HG02642 (cell line): ENCODE results near the gene PLCD1.
A peak's percentile ranks its signal among the peaks of the same experiment; 100 is the strongest.
"Not testable (repeated sequence)": the region's sequence is repeated elsewhere in the genome, so short reads cannot be mapped to it uniquely, and the experiment has no call there.

Experiments used
- ATAC-seq: cut with Tn5 transposase; IDR thresholded peaks from one replicate; pipeline ENCODE4 v1.9.1; 2021; ENCODE audit warnings: mild to moderate bottlenecking; ENCODE audit not compliant: unreplicated experiment, poor library complexity

PLCD1 gene

DNA sequence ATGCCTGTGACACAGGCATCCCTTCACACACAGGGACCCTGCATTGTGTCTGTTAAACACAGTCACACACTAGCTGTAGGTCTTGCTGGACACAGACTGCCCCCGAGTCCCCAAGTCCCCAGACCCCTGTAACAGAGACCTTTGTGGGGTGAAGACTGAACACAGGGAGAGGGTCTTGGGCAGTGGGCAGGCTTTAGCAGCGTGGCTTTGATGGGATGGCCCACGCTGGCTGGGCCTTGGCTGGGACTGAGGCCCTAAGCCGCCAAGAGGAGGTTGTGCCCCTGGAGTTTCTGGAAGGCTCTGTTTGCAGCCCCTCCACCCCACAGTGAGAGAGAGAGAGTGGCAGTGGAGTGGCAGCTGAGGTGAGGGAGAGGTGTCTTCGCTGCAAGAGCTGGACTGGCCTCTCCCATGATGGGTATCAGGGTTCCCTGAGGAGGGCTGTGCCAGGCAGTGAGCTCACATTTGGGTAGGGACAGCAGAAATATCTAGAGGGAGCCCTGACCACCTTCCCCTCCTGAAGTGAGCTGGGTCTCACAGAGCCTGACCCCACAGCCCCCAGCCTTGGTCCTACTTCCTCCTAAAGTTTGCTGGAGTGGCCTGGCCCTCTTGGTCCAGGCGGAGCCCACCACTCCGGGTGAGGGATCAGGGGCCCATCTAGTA is 39.5 kb downstream of the PLCD1 start:
- ATAC-seq = no peak

DNA sequence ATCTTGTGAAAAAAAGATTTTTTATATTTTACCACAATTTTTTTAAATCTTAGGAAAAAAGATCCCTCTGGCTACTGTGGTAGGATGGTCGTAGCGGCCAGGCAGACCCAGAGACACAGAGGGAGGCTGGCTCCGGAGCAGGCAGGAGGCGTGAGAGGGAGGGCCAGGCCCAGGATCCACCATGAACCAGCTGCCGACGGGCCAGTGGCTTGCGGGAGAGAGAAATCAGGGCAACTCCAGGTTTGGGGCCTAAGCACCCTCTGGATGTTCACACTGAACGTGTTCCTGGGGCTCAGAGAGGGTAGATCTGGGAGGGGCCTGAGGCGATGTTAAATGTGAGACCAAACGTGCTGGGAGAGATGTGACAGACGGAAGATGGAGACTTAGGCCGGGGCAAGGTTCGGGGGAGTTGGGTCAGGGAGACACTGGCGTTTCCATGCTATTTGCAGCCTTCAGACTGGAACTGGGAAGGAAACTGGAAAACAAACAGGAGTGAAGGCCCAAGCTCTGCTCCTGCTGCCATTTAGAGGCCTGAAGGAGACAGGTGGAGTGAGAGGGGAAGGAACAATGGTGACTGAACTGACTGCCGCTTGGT is 40.4 kb downstream of the PLCD1 start:
- ATAC-seq = no peak

DNA sequence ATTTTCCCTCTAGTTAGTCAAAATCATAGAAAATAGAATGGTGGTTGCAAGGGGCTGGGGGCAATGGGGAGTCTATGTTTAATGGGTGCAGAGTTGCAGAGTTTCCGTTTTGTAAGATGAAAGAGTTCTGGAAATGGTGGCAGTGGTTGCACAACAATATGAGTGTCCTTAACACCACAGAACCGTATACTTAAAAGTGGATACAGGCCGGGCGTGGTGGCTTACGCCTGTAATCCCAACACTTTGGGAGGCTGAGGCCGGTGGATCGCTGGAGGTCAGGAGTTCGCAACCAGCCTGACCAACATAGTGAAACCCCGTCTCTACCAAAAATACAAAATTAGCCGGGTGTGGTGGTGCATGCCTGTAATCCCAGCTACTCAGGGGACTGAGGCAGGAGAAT is 41.1 kb downstream of the PLCD1 start:
- ATAC-seq = not testable (repeated sequence)

DNA sequence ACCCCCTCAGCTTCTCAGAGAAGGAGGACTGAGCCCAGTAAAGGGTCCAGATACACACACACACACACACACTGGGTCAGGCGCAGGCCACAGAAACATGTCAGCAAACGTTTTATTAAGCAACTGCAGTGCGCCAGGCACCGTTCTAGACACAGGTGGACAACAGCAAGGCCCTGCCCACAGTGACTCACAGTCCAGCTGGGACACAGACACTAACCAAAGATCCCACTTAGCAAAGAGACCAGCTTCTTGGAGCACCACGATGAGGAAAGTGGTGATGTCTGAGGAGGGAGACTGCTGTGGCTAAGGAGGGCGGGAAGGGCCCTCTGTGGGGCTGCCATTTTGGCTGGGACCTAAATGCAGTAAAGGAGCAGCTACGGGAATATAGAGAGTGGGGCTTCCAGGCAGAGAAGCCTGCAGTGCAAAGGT is 41.7 kb downstream of the PLCD1 start:
- ATAC-seq = no peak

DNA sequence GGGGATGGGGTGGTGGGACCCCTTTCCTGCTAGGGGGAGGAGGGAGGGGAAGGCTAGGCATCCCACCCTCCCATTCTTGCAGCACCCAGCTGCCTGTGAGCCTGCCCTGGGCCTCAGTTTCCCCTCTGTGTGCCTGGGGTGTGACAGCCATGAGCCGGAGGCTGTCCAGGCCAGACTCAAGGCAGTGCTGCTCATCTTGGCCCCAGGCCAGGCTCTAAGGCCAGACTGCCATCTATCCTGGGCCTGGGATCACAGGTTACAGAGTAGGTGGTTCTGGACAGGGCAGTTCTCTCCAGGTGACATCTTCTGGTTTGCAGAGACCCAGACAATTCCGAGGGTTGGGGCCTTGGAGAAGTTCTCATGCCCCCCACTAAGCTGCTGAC is 42.1 kb downstream of the PLCD1 start:
- no peak for ATAC-seq

DNA sequence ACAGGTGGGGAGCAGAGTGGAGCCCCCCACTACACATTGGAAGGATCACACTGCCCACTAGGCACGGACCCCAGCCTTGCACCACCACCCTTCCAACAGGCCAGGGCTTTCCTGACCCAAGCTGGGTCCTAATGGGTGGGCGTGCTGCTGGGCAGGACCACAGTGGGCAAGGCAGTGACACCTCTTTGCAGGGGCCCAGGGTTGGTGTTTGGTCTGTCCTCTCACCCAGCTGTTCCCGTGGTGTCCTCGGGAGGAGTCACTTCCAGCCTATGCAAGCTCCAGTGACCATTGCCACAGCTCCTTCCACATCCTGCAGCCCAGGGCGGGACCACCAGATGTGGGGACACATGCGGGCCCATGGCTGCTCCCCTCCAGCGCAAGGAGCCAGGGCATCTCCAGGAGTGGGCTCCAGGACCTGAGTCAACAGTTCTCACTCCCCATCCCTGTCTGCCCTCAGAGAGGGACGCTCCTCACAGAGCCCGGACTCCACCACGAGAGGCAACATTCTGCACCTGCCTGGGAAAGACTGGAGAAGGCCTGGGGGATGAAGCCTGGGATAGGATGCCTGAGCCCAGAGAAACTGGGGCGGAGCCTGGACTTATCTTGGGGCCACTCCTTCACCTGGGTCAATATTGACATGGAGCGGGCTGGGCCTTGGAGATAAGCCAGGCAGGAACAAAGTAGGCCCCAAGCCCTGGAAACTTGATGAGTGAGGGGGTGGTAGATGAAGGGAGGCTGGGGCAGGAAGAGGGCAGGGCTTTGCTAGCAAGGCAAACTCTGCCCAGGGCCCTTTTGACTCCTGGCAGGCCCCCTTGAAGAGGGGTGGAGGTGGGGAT is 42.7 kb downstream of the PLCD1 start:
- ATAC-seq = no peak

DNA sequence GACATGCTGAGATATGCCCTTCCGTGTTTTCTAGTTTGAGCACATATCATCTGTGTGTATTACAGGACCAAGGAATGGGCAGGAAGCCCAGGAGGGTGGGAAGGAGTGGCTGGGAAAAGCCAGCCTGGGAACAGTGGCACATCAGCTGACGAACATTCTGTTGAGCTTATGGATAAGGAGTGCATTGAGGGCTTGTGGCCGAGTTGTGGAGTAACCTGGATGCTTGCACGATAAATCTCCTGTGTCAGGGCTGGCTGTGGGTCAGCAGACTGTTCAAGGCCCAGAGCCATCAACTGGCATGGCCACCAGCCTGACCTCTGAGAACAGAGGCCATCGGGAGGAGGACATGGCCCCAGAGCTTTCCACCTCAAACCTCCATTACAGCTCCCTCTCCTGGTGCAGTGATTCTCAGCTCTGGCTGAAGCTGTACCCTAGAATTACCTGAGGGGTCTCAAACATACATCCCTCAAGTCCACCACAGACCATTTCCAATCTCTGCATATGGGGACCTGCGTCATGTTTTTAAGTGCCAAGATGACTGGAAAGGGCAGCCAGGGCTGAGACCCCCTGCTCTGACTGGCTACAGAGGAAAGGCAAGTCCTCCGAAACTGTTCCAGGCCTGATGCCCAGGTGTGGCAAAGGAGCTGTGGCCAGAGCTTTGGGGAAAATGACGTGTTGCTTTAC is 43.7 kb downstream of the PLCD1 start:
- ATAC-seq = no peak

DNA sequence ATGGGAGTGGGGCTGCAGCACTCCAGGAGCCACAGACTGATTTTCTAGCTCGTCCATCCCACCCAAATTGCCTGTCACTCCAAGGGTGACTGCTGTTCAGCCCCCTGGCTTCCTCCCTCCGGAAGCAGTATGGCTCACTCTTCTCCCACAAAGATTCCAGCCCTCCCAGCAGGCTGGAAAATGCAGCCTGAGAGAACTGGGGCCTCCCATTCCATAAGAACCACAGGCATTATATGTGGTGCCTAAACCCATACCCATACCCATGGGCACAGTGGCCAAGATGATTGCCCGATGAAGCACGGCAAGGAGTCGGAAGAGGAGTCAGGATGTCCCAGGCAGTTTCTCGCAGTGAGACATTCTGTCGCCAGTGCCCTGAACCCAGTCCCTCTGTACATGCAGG is 44.8 kb downstream of the PLCD1 start:
- no peak for ATAC-seq

DNA sequence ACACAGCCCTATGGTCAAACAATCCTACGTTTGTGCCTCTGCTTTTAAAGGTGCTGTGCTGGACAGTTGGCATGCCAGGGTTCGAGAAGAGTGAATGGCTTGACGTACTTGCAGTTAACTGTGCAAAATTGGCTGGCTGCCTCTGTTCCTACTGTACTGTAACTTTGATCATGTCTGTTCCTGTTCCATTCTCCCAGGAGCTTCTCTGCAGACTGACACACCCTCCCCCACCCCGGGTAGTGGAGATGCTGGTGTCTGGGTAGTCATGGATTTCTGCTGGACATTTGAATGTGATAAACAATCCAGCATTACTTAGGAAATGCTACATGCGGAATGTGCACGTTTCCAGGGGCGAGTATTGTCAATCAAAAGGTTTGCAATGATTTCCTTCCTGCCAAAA is 45.4 kb downstream of the PLCD1 start:
- no peak for ATAC-seq

DNA sequence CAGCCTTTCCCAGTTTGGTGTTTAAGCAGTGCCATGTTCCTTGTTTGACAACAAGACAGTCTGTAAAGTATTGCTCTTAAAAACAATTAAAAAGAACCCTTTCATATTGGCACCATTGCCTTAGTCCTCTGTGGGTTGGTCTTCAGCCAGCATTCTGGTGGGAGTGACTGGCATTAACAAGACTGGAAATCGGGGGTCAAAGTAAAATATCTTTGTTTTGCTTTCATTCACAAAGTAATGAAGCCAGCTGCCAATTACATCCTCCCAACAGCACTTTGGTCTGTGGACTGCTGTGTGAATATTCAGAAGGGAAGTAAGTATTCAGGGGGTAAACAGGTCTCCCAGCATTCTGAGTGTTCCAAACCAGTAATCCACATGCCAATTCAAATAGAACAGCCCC is 47.1 kb downstream of the PLCD1 start:
- no peak for ATAC-seq

DNA sequence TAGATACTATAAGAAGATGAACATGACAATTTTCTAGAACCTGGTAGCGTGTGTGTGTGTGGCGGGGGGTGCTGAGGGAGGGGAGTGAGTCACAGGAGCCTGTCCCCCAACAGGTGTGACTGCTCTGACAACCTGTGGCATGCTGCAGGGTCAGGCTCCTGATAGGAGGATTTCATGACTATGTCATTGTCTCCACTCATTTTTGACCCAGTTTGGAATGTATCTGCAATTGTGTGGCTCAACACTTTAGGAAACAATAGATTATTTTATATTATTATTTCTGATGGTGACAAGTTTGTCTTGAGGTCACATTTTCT is 48.1 kb downstream of the PLCD1 start:
- ATAC-seq = no peak

DNA sequence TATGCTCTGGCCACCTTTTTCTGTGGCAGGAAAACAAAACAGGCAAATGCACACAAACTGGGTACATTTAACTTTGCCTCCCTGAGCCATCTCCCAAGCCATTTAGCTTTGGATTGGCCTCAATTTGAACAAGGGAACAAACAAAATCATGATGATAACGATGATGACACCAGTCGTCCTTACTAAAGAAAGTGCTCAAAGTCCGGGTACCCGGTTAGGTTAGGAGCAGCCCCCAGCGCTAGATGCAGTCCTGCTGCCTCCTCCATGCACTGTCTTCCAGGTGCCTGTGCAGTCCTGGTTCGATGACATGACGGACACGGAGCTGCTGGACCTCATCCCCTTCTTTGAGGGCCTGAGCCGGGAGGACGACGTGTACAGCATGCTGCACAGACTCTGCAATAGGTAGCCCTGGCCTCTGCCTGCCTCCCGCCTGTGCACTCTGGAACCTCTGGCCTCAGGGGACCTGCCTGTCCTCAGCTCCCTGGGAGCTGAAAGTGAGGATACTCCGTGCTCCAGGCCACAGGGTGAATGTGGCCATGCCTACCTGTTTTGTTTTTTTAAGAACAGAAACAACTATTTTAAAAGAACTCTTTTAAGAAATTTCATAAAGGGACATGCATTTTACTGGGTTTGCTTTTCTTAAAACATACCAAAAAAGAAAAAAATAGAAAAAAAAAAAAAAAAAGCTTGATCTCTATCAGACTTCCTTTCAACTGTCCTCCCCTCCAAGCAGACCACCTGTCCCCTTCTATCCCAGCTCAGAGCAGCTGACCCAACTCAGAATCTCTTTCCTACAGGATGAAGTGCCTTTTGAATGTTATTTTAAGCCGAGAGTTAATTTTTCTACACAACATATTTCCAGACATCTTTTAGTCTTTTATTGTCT is 48.7 kb downstream of the PLCD1 start:
- ATAC-seq = no peak

DNA sequence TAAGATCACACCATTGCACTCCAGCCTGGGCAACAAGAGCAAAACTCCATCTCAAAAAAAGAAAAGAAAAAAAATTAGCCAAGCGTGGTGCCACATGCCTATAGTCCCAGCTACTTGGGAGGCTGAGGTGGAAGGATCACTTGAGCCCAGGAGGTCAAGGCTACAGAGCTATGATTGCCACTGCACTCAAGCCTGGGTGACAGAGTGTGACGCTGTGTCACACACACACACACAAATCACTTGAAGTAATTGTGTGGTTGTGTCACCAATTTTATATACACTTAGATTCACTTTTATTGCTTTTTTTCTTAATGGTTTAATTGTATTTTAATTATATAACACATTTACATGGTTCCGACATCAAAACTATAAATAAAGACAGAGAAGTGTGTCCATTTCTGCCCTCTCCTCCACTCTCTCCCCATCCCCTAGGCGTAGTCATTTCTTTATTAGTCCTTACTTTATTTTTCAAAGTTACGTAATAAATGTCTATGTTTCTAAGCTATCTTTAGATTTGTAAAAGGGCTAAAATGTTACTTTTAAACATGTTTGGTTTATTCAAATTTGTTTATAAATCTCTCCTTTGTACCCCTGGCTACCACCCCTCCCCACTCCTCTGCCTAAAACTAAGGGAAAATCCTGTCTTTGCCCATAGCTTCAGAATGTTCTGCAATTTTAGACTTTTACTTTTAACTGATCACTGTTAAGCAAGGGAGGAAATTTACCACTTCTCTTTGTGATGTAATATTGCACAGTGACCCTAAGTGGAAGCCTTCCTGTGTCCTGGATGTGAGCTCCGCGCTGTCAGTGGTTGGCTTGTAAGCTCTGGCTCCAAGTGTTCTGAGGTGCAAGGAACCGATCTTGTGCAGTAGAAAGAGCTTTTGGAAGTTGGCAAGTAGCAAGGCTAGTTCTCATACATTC is 49.6 kb downstream of the PLCD1 start:
- no peak for ATAC-seq

DNA sequence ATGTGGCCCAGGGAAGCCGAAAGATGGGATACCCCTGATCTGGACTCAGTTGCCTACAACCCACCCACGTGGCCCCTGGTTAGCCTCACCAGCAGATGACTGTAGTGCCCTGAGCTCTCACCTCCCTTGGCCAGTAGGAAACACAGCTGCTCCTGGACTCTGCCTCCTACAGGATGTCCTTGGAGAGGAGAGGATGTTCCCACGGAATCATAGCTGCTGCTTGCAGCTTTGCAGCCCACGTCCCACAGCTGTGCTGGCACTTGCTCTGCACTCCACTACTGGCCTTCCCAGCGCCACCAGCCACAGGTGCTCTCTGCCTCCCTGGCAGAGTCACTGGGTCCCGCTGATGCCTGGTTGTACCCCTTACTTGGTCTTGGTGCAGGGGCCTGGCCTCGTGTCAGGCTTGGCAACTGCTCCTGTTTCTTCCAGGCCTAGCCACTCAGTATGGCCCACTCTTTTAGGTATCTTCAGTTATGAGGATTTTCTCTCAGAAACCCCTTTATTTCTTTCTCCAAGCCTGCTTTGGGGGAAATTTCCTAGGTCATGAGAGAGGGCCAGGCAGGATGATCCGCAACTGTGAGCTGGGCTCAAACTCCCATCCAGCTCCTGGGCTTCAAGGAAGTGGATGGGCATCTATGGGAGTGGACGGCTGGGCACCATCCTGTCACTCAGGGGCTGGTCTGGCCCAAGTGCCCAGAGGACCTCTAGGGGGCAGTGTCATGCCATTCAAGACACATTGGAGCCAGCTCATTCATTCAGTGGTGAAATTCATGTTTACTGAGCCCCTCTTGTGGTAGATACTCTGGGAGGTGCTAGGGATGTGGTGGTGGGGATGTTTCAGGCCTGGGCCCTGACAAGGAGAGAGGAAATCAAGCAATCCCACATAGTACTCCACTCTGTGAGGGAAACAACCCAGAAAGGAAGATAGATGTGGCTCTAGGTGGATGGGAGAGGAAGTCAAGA is 55.0 kb downstream of the PLCD1 start:
- peak; percentile 86 for ATAC-seq

DNA sequence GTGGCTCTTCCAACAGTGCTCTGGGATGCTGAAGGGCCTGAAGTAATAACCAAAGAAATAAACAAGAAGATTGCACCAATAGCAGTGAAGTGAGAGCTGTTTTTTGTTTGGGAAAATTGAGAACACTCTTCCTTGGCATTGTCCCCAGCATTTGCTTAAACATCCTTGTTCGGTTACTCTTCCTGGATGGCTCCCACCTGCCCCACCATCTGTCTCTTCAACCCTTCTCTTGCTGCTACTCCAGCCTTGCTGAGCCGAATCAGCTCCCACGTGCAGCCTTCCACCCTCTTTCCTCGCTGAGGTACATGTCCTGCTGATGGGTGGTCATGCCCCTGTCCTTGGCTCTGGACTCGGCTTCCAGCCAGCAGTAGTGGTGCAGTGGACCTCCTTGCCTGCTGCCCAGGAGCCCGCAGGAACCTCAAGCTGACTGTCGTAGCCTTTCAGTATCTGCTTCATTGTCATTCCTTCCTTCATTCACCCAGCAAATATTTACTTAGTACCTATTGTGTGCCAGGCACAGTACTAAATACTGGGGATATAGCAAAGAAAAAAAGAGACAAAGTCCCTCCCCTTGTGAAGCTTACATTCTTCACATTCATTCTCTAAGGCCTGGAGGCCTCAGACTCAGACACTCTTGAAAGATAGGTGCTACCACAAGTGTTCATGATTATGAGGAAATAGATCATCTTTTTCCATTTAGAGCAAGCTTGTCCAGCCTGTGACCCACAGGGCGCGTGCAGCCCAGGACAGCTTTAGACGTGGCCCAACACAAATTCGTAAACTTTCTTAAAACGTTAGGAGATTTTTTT is 56.0 kb downstream of the PLCD1 start:
- no peak for ATAC-seq

DNA sequence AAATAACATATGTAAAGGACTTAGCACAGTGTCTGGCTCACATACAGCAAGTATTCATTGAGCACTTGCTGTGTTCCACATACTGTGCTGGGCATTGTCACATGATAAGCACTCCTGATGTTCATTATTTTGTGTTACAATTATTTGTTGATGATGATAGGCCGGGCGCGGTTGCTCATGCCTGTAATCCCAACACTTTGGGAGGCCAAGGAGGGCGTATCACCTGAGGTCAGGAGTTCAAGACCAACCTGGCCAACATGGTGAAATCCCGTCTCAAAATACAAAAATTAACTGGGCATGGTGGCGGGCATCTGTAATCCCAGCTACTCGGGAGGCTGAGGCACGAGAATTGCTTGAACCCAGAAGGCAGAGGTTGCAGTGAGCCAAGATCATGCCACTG is 57.4 kb downstream of the PLCD1 start:
- not testable (repeated sequence) for ATAC-seq

DNA sequence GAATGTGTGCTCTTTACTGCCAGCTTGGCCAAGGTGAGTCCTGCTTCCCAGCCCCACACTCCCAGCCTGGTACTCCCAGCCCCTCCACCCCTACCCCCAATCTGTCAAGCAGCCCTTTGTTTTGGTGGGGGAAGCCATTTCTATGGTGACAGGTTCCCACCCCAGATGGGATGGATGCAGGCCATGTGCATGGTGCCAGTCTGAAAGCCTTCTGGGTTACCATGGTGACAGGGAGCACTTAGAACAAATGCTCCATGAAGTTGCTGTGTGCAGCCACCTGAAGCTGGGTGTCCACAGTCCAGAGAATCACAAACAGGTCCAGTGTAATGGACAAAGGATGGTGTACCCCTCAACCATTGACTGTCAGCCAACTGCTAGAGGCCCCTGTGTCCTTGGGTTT is 58.0 kb downstream of the PLCD1 start:
- no peak for ATAC-seq
